IPS-18a (cell line): ENCODE measurements around the gene AGER.

Source experiments
- H3K27ac ChIP-seq: one replicate; pipeline ENCODE4 v1.5.1; 2013; ENCODE audit warnings: low read length
- H3K27me3 ChIP-seq: one replicate; pipeline ENCODE4 v1.6.1; 2013; ENCODE audit warnings: mild to moderate bottlenecking, low read length; ENCODE audit not compliant: control insufficient read depth, insufficient read depth
- H3K36me3 ChIP-seq: one replicate; pipeline ENCODE4 v1.6.1; 2013; ENCODE audit warnings: low read depth, low read length; ENCODE audit not compliant: control insufficient read depth
- H3K4me1 ChIP-seq: one replicate; pipeline ENCODE4 v1.6.1; 2013; ENCODE audit warnings: low read depth, low read length; ENCODE audit not compliant: control insufficient read depth
- H3K4me3 ChIP-seq: one replicate; pipeline ENCODE4 v1.5.1; 2013; ENCODE audit warnings: low read length
- H3K9ac ChIP-seq: one replicate; pipeline ENCODE4 v1.6.1; 2013; ENCODE audit warnings: mild to moderate bottlenecking, low read length, moderate library complexity
- H3K9me3 ChIP-seq: one replicate; pipeline ENCODE4 v1.6.1; 2013; ENCODE audit warnings: low read depth, low read length; ENCODE audit not compliant: control insufficient read depth

The AGER gene

DNA sequence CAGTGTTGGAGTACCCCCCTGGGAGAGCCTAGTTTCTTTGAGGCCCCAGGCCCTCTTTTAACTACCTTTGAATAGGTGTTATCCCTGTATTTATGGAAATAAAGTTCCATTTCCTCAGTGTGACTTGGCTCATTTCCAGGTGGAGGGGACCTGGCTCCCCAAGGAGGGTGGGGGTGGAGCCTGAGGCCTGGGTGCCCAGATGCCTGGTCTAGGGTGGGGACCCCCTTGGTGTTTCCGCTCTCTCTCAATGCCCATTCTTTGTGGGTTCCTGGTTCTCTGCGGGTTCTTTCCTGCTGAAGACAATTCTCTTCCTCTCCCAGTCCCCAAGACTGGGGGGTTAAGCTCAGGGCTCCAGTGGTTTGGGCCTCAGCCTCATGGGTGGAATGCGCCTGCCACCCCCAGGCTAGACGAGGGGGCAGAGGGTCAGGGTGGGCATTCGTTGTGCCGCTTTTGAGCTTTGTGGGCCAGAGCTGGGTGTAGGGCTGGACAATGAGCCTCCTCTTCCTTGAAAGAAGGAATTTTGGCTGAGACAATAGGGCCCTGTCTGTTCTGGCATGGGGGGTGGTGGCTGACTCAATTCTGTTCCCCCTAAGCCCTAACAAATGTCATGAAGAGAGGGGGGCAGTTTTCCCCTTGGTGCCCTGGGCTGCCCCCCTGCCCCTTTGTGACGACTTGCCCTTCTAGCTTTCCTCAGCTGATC, 20.3 kb downstream of the AGER start:
- Histone ChIP-seq H3K4me3 (no peak overlapping the region), H3K27ac (no peak overlapping the region), H3K9ac (no peak overlapping the region), H3K36me3 (peaks cover 23% of the 10 kb centered on the region), H3K4me1 (no peaks in the 10 kb centered on the region), H3K27me3 (no peaks in the 10 kb centered on the region), H3K9me3 (no peaks in the 10 kb centered on the region)

DNA sequence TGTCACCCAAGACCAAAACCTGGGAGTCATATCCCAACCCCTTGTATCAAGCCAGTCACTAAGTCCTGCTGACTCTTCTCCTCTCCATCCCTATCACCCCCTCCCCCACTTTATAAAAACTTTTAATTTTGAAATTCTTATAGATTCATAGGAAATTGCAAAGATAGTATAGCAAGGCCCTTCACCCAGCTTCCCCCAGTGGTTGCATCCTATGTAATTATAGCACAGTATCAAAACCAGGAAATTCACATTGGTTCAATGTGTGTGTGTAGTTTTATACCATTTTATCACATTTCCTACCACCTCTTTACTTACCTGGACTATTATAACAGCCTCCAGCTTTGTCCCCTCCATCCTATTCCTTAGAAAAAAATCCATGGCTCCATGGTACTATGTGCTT, 26.0 kb downstream of the AGER start:
- Histone ChIP-seq H3K4me3 (no peak overlapping the region), H3K9me3 (no peaks in the 10 kb centered on the region), H3K27ac (no peak overlapping the region), H3K4me1 (peaks cover 5% of the 10 kb centered on the region), H3K27me3 (peaks cover 2% of the 10 kb centered on the region), H3K36me3 (peaks cover 29% of the 10 kb centered on the region), H3K9ac (no peak overlapping the region)

DNA sequence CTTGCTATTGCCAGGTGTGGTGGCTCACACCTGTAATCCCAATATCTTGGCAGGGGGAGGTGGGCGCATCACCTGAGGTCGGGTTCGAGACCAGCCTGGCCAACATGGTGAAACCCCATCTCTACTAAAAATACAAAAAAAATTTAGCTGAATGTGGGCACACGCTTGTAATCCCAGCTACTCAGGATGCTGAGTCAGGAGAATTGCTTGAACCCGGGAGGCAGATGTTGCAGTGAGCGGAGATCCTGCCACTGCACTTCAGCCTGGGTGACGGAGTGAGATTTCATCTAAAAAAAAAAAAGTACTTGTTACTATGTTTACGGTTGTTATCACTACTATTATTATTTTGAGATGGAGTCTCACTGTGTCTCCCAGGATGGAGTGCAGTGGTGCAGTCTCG, 27.2 kb downstream of the AGER start:
- H3K4me1 ChIP-seq: peaks cover 16% of the 10 kb centered on the region
- no peak overlapping the region for H3K4me3 ChIP-seq
- H3K27me3 ChIP-seq: peaks cover 14% of the 10 kb centered on the region
- H3K27ac ChIP-seq: no peak overlapping the region
- no peak overlapping the region for H3K9ac ChIP-seq
- H3K9me3 ChIP-seq: no peaks in the 10 kb centered on the region
- peaks cover 23% of the 10 kb centered on the region for H3K36me3 ChIP-seq

DNA sequence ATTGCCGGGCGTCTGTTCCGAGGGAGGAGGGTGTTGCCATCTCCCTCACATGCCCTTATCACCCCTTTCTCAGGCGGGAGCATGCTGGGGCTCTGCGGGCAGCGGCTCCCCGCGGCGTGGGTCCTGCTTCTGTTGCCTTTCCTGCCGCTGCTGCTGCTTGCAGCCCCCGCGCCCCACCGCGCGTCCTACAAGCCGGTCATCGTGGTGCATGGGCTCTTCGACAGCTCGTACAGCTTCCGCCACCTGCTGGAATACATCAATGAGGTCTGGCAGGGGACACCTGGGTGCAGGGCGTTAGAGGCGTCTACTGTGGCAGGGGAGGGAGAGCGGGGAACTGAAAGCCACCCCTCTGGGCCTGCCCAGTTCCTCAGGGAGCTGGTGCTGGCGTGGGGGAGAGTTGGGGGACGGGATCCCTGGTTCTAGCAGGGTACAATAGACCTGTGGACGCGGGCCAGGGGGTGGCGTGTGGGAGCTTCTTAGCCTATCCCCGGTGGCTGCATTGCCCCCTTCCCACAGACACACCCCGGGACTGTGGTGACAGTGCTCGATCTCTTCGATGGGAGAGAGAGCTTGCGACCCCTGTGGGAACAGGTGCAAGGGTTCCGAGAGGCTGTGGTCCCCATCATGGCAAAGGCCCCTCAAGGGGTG, 29.4 kb downstream of the AGER start:
- Histone ChIP-seq H3K27ac (no peak overlapping the region), H3K4me3 (peak overlapping the region; percentile 98), H3K9me3 (no peaks in the 10 kb centered on the region), H3K27me3 (peaks cover 32% of the 10 kb centered on the region), H3K36me3 (peaks cover 23% of the 10 kb centered on the region), H3K4me1 (peaks cover 23% of the 10 kb centered on the region), H3K9ac (peak overlapping the region; percentile 95)

DNA sequence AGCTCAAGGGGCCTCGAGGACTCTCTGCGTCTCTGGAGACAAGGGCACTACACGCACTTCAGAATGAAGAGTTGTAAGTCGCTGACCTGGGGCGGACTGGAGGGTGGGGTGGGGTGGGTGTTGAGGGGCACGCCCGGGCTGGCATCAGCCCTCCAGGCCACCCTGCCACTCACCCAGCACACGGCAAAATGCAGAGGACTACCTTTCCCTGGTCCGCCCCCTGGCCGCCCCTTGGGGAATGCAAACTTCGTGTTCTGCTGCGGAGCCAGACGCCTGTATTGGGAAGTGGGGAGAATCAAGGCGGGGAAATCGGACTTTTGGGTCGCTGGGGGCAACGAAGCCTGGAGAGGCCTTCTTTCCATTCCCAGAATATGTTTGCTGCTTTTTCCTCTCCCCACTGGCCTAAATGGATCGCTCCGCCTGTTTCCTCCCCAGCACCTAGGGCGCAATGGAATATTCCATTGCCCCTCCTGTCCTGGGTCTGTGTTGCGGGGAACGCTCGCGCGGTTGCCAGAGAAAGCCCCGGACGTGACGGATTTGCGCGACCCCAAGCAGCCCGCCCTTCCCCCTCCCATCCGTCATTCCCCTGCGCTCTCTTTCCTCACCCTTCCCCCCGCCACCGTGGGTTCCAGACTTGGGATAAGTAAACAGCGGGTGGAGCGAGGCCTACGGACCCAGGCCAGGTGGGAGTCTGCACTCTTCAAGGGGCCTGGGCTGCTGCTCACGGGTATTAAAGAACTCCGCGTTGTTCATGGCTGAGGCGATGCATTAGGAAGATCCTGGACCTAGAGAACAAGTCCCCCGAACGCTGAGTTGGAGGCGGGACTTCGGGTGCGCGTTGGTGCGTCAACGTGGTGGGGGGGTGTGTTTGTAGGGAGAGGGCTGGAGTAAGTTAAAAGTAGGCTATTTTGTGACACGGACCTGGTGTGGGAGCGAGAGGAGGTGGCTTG, 30.2 kb downstream of the AGER start, which contains the start of gene PPT2:
PPT2 (plus strand) TSS at position 578 of the 950 bp plus-strand sequence. CDS start 454 bp downstream, outside the sequence.
- Histone ChIP-seq H3K9ac (peak within 1 kb of the TSS; percentile 95), H3K9me3 (no peaks in the 10 kb centered on the region), H3K27me3 (peaks cover 35% of the 10 kb centered on the region), H3K27ac (peak within 1 kb of the TSS; percentile 96), H3K4me3 (peak within 1 kb of the TSS; percentile 98), H3K36me3 (peaks cover 23% of the 10 kb centered on the region), H3K4me1 (peaks cover 23% of the 10 kb centered on the region)

DNA sequence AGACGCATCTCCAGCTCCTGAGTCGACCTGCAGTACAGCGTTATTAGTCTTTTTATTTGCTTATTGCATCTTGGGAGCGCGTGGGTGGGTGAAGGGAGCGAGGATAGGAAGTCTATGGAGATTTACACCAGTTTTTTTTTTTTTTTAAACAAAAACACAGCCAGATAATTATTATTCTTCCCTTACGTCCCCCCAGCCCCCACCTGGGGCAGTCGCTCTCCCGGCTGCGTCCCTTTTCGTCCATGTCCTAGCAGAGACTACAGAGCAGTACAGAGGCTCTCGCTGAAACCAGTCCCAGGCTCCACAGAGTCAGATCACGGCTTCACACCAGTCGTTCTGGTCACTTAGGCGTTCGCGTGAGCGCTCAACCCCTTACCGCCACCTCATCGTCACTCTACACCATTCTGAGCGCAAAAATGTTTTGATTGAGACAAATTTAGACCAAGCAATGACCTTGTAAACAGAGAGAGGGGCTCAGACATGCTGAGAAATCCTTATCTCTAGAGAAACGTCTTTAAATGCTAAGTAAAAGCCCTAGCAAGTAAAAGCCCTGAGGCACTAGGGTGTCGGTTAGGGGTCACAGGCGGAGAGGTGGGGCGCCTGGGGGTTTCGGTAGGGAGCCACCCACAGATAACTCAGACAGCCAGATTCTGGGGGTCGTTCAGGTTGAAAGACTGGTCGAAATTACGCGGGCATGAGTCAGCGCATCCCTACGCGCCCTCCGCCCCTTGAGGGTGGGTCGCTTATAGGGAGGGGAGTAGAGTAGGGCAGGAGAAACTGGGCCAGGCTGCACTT, 31.1 kb downstream of the AGER start:
- no peaks in the 10 kb centered on the region for H3K9me3 ChIP-seq
- H3K27ac ChIP-seq: peak overlapping the region; percentile 85
- H3K9ac ChIP-seq: peak overlapping the region; percentile 95
- H3K4me3 ChIP-seq: peak overlapping the region; percentile 98
- peaks cover 15% of the 10 kb centered on the region for H3K36me3 ChIP-seq
- peaks cover 23% of the 10 kb centered on the region for H3K4me1 ChIP-seq
- peaks cover 35% of the 10 kb centered on the region for H3K27me3 ChIP-seq

DNA sequence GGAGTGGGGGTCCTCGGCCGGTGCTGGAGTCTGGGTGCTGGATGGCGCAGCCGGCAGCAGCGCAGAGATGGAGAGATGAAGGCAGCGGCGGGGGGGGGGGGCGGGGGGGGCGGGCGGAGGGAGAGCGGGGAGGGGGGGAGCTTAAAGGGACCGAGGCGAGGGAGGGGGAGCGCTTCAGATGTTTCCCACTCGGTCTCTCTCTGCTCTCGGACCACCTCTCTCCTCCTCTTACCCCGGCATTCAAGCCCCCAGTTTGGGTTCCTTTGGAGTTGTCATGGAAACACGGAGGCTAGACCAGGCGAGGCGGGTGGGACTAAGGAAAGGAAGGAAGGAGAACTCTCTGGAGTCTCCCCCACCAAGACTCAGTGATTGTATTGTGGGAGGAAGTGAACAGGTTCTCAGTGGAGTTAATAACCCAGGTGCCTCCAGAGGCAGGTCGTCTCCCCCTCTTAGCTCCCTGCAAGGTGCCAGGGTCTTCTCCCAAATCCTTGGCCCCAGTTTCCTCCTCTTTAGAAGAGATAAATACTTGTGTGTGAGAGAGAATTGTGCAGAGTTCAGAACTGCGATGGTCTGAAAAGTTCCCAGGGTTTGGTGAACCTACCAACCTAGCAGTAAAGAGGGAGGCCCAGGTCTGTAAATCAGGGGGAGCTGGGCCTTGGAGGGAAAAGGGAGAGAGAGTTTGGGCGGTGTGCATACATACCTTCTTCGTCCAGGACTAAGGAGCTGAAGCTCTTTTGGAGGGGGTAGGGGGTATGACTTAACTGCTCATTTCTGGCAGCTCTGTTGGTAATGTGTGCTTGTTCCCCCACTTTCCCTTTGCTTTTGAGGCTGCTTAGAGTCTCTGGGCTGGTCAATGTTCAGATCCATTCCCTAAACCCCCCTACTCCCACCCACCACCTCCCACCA, 31.9 kb downstream of the AGER start, which contains the start of gene PRRT1:
PRRT1 (minus strand) TSS at position 77 of the 906 bp plus-strand sequence. CDS start 112 bp downstream, outside the sequence.
- H3K9me3 ChIP-seq: no peaks in the 10 kb centered on the region
- H3K27me3 ChIP-seq: peaks cover 35% of the 10 kb centered on the region
- peak within 1 kb of the TSS; percentile 98 for H3K4me3 ChIP-seq
- no peak within 1 kb of the TSS for H3K27ac ChIP-seq
- peaks cover 23% of the 10 kb centered on the region for H3K4me1 ChIP-seq
- H3K36me3 ChIP-seq: peaks cover 7% of the 10 kb centered on the region
- peak within 1 kb of the TSS; percentile 95 for H3K9ac ChIP-seq

DNA sequence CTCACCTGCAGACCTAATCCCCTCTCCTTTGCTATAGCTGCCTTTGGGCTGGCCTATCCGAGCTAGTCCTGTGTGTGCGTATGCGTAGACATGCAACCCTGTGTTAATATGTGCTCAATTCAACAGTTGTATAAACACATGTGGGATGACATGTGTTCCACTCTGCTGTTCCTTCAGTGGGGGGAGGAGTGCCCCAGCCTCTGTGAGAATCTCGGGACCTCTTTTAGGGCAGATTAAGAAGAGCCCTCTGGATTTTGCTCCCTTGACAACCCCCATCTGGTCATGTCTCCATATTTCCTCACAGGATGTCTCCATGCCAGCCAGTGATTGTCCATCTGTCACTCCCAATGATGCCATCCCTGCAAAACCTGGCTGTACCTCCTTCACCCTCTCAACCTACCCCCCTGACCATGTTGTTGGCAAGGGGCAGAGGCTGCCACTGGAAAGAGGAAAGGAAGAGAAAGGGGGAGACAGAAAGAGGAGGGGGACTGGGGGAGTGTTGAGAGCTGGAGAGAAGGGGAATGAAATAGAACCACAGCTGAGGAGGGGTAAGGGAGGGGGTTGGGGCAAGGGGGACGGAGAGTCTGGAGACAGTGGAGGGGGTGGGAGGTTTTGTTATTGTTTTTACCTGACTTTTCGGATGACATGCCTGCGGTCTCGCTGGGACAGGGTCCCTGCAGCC, 32.7 kb downstream of the AGER start:
- H3K9me3 ChIP-seq: no peaks in the 10 kb centered on the region
- peak overlapping the region; percentile 47 for H3K4me3 ChIP-seq
- H3K9ac ChIP-seq: no peak overlapping the region

DNA sequence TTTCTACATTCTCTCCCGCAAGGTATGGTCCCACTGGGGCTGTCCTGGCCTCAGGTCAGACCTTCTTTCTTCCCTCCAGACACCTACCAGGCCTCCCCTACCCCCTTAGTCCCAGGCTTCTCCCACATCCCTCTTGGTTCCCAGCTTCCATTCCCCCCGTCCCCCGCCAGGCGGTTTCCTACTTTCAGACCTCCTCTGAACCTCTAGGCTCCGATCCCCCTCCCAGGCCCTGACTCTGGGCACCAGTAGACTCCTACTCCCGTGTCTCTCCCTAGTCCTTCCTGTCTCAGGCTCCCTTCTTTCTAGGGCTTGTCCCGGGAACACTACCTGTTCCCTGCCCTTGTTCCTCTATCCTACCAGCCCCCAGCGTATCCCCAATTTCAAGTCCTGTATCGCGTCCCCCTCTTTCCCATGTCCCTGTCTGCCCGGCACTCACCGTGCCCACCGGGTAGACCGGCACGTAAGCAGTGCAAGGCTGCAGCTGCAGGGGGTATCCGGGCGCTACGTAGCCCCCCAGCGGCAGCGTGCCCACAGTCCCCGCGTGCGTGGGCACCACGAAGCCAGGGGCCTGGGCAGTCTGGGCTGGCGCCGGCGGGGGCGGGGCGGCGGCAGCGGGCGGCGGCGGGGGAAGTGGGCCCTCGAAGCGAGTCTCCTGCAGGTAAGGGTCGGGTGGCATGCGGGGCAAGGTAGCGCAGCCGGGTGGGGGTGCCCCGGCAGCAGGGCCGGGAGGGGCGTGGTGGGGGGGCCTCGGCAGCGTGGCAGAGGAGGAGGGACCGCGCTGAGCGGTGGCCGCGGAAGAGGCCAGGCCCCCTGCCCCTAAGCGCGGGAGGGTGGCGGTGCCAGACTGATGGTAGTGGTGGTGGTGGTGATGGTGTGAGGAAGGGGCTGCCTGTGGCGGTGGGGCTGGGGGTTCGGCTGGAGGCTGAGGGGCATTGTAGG, 33.9 kb downstream of the AGER start:
- Histone ChIP-seq H3K4me3 (peak overlapping the region; percentile 47), H3K27me3 (peaks cover 35% of the 10 kb centered on the region), H3K36me3 (no peaks in the 10 kb centered on the region), H3K9ac (no peak overlapping the region), H3K9me3 (no peaks in the 10 kb centered on the region), H3K4me1 (peaks cover 27% of the 10 kb centered on the region), H3K27ac (no peak overlapping the region)

More for the DNA sequence above, 32.7 kb downstream of the AGER start:
- no peak overlapping the region for H3K27ac ChIP-seq
- peaks cover 5% of the 10 kb centered on the region for H3K36me3 ChIP-seq
- peaks cover 27% of the 10 kb centered on the region for H3K4me1 ChIP-seq
- peaks cover 35% of the 10 kb centered on the region for H3K27me3 ChIP-seq
